SHP77 treated with DMSO at 0.1 percent for 48 hours (cell line): ENCODE results near the gene DDX51.
"Not testable (repeated sequence)": the region's sequence is repeated elsewhere in the genome, so short reads cannot be mapped to it uniquely, and the experiment has no call there.

ENCODE experiments used
- DNase-seq: peaks from one replicate; lab custom pipeline; 2025; lab: John Stamatoyannopoulos, UW

The DDX51 gene

GRCh38 chr12:132154941-132155770 lies 11.0 kb upstream of the DDX51 start:
- no peak for DNase-seq

GRCh38 chr12:132154341-132154761 lies 10.2 kb upstream of the DDX51 start:
- no peak for DNase-seq

DNA sequence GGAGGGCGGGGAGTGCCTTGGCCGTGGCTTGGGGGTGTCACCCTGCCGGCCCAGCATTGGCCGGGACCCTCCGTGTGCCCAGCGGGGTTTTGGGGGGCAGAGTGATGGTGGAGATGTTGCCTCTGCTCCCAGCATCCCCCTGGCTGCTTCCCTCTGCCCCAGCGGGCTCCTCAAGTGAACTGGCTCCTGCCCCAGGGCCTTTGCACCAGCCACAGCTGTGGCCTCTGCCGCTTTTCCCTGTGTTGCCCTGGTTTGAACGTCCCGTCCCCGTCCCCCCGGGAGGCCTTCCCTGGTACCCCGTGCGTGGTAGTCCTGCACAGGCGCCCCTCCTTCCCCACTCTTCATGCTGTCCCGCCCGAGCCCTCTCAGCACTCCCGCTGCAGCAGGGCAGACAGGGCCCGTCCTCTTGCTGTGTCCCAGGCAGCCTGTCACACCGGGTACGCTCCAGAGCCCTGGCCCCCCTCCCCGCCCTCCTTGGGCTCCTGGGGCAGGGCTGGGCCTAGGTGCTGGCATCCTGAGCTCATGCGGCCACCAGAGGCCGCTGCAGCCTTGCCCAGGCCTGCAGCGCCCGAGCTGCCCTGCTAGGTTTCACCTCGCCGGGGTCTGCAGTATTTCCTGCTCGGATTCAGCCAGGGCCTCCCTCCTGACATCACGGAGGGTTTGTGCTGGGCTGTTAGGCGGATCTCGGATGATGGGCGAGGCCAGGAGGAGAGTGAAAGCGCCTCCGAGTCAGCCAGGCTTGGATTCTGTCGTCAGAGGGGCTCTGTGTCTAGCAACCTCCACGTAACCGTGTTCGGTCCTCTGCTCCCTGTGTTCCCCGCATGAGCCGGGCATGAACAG lies 9.6 kb upstream of the DDX51 start:
- DNase-seq: peak; percentile 77

DNA sequence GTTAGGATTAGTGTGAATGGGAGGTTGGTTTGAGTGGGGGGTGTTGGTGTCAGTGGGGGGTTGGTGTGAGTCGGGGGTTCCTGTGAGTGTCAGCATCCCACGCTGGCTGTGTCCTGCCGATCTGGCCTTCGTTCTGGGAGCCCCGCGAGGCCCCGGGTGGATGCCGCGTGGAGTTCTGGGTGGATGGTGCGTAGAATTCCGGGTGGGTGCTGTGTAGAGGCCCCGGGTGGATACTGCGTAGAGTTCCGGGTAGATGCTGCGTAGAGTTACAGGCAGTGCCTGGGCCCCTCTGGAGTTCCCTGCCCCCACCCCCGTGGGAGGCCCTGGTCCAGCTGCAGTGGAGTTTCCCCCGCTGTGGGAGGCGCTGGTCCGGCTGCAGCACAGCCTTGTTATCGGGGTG lies 8.8 kb upstream of the DDX51 start:
- DNase-seq: no peak

GRCh38 chr12:132152411-132152821 lies 8.3 kb upstream of the DDX51 start:
- DNase-seq: no peak

DNA sequence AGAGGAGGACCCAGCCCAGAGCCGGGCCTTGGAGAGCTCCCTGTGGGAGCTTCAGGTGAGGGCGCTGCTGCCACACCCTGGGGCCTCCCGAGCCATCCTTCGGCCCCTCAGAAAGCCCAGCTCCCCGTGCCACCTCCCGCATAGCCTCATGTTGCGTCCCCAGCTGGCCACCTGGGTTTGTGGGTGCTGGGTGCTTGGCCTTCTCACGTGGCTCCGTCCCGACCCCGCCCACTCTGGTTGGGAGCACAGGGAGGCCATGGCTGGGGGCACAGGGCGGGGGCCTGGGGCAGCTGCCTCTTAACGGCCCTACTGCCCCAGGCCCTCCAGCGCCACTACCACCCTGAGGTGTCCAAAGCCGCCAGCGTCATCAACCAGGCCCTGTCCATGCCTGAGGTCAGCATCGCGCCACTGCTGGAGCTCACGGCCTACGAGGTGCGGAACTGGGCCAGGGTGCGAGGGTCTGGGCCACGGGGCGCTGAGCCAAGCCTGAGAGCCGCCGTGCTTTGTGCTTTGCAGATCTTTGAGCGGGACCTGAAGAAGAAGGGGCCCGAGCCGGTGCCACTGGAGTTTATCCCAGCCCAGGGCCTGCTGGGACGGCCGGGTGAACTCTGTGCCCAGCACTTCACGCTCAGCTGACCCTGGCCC lies 7.8 kb upstream of the DDX51 start:
- no peak for DNase-seq

GRCh38 chr12:132151145-132151765 lies 7.1 kb upstream of the DDX51 start:
- no peak for DNase-seq

DNA sequence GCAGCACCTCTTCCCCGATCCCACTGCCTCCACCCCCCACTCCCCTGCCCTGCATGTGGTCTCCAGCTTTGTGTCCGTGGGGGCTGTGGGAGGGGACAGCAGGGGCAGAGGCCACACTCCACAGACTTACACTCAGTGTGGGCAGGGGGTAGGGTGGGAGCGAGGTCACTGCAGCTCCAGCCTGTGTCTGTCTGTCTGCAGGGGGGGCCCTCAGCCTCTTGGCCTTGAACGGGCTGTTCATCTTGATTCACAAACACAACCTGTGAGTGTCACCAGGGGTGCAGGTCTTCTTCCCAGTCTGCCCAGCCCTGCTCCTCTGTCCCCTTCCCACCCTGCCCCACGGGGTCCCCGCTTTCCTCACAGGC lies 6.6 kb upstream of the DDX51 start:
- no peak for DNase-seq

- DNase-seq: not testable (repeated sequence)
Measured at GRCh38 chr12:132149526-132149925, 5.4 kb upstream of the DDX51 start.

- DNase-seq: no peak
Measured at GRCh38 chr12:132148368-132149045, 4.4 kb upstream of the DDX51 start.

DNA sequence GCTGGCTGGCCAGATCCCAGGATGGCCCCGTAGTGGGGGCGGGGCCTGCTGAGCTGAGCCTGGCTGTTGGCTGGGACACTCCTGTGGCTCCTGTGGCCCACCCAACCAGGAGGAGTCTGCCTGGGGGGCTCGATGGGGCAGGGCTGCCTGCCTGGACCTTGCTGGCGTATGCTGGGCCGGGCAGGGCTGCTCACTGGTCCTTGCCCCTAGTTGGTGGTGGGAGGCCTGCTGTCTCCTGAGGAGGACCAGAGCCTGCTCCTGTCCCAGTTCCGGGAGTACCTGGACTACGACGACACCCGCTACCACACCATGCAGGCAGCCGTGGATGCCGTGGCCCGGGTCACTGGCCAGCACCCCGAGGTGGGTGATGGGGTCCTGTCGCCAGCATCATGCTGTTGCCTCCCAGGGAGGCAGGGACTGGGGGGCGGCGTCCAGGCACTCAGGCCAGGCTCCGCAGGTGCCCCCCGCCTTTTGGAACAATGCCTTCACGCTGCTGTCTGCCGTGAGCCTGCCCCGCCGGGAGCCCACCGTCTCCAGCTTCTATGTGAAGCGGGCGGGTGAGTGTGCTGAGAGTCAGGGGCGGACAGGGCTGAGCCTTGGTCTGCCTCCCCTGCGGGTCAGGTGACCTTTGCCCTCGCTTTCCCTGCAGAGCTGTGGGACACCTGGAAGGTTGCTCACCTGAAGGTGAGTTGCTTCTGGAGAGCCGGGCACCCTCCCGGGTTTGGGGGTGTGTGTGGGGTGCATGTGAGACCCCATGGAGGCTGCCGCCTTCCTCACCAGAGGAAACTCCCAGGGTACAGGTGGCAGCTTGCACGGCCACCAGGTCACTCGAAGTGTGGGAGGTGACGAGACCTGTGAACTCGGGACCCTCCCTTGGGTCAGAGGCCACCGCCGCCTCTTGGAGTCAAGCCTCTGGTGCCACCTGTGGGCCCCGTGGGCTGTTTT lies 3.6 kb upstream of the DDX51 start:
- no peak for DNase-seq

DNA sequence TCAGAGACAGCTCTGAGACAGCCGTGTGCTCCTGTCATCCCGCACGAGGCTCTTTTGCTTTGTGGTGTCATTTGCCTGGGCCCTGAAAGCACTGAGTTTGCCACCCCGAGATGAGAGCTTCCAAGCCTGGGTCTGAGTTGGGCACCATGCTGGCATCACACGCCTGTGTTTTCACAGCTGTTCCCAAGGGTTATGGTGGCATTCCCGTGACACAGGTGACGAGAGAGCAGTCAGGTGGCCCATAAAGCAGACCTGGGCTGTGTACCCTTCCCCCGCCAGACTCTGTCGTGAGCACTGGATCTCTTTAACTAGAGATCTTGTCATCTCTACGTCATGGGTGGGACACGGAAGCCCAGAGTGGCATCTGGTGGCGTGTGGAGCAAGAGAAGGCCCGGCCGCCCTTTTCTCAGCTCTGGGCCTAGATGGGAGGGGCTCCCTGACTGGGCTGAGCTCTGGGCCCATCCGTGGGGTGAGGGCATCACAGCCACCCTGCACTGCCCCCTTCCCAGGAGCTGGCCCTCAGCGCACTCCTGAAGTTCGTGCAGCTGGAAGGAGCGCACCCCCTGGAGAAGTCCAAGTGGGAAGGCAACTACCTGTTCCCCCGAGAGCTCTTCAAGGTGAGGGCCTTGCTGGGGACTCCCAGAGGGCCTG lies 2.8 kb upstream of the DDX51 start:
- DNase-seq: no peak

DNA sequence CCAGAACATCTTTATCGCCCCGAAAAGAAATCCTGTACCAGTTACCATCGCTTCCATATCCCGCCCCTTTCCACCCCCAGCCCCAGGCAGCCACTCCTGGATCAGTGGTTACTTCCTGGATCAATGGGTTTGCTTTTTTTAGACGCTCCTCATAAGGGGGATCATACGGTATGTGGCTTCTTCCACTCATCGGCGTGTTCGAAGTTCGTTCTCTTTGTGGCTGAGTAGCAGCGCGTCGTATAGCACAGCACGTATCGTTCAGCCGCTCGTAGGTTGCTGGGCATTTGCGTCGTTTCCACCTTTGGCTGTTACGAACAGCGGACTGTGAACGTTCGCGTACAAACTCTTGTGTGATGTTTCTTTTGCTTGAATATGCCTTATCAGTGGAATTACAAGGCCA lies 2.0 kb upstream of the DDX51 start:
- DNase-seq: no peak

DNA sequence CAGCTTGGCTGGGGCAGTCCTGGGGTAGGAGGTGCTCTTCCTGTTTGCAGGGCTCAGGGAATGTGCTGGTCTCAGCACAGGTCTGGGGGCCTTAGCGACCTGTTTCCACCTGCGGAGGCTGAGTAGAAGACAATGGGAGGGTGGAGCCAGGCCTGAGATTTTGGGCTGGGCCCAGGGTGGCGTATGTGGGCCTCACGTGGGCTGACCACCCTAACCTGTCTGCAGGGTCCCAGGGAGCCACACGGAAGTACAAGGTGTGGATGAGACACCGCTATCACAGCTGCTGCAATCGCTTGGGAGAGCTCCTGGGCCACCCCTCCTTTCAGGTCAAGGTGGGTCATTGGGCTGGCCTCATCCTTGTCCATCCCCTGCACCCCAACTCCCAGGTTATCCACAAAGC lies 1.2 kb upstream of the DDX51 start:
- DNase-seq: no peak

DNA sequence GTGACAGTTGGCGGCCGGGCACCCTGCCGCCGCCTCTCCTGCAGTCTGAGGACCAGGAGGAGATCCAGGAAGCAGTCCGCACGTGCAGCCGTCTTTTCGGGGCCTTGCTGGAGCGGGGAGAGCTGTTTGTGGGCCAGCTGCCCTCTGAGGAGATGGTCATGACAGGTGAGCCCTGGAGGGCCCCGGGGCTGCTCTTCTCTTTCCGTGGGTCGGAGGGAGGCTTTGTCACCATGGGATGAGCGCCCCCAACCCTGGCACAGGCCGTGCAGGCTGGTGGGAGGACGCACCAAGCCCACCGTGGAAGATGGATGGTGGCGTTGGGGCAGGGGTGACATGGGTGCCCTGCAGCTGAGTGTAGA lies 670 bp upstream of the DDX51 start:
- DNase-seq: no peak

DNA sequence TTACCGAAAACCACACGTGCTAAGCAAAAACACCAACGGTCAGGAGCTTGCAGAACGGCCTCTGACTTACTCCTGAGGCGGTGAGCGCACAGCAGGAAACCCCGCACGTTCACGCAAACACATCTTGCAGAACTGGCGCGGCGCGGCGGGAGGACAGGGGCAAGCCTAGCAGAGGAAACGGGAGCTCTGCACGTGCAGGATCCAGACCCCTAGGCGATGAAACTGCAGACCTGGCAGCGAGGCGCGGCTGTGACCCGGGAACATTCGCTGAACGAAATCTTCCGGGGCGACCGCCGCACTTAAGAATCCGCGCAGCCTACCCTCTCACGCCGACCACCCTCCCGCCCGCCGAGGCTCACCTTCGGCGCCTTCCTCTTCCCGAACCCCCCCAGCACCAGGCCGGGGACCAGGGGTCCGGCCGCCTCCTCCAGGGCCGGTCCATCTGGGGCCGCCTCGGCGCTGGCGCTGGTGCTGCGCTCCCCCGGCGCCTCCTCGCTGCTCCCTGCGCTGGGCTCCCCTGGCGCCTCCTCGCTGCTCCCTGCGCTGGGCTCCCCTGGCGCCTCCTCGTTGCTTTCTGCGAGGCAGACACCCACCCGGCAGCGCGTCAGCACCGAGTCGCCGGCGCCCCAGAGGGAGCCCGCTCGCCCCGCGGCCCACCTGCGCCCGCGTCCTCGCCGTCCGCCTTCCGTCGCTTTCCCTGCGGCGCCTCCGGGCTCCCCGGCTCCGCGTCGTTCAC lies 615 bp downstream of the DDX51 start:
- no peak for DNase-seq

DNA sequence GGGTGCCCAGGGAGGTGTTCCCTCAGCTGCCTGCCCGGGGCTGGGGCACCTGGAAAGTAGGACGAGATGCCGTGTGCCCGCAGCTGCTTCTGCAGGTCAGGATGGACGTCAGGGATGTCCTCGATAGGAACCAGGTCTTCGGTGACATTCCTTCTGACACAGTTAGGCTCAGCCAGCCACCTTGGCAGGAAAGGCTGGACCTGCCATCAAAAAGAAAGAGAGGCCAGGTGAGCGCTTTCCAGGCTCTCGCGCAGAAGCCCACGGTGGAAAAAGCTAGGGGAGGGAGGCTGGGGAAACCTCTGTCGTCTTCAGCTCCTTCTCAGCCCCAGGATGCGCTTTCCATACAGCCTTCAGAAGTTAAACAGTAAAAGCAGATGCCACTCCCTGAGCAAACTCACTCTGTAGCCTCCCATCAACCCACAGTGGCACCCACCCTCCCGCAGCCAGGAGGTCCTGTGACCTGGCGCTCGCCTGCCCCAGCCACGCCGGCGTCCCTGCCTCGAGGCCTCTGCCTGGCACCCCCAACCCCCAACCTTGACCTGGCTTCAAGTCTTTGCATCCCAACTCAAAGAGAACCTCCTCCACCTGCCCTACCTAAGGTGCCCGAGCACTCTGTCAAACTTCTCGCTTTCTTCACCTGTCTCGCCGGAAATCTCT lies 1.3 kb downstream of the DDX51 start:
- no peak for DNase-seq

DNA sequence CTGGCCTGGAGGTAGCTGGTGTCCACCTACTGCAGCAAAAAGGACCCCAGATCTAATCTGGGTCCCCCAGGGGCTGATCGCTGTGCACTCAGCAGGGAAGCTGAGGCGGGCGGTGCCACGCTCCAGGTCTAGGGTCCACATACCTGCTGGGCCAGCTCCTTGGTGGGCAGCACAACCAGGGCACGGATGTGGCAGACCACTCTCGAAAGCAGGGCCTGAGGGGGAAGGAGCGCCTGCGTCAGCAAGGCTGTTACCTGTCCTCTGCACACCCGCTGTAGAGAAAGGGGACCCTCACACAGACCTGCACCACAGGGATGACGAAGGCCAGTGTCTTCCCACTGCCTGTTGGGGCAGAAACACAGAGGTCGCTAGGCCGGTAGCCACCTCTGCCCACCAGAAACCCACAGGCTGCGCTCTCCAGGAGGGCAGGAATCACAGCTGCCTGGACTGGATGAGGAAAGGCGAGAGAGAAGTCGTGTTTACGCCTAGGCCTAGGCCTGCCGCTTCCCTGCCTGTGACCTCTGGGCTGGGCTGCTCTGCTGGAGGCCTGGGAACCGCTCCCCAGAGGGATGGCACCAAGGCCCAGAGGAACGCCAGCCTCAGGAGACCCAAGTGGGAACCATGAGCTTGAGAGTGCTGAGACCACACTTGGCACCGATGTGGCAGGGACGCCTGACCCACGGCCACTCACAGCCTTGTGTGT lies 2.0 kb downstream of the DDX51 start:
- no peak for DNase-seq
